Trophoblast cell (in vitro differentiated cells and primary cell): ENCODE results near the gene TNNT2.

ENCODE experiments used
- DNase-seq, 2 donors: peaks; one replicate each; pipeline ENCODE4 v3.0.0-alpha.2; 2016
- H2AFZ ChIP-seq: 2 replicates; pipeline ENCODE4 v1.6.1; 2013; ENCODE audit warnings: low read length, moderate library complexity, mild to moderate bottlenecking; ENCODE audit not compliant: insufficient read depth, poor library complexity
- H2AK5ac ChIP-seq: 2 replicates; pipeline ENCODE4 v1.6.1; 2013; ENCODE audit warnings: mild to moderate bottlenecking, low read length
- H2BK120ac ChIP-seq: 2 replicates; pipeline ENCODE4 v1.6.1; 2013; ENCODE audit warnings: low read length, mild to moderate bottlenecking, moderate library complexity; ENCODE audit not compliant: insufficient read depth, poor library complexity
- H2BK12ac ChIP-seq: 2 replicates; pipeline ENCODE4 v1.6.1; 2013; ENCODE audit warnings: mild to moderate bottlenecking, low read length, moderate library complexity
- H2BK5ac ChIP-seq: 2 replicates; pipeline ENCODE4 v1.6.1; 2013; ENCODE audit warnings: low read length, low read depth, moderate library complexity, mild to moderate bottlenecking; ENCODE audit not compliant: poor library complexity
- H3K14ac ChIP-seq: 2 replicates; pipeline ENCODE4 v1.6.1; 2013; ENCODE audit warnings: mild to moderate bottlenecking, low read length
- H3K18ac ChIP-seq: 2 replicates; pipeline ENCODE4 v1.6.1; 2013; ENCODE audit warnings: mild to moderate bottlenecking, low read length
- H3K23ac ChIP-seq: 2 replicates; pipeline ENCODE4 v1.6.1; 2013; ENCODE audit warnings: low read length
- H3K27ac ChIP-seq: 2 replicates; pipeline ENCODE4 v1.5.1; 2013; ENCODE audit warnings: low read depth, mild to moderate bottlenecking, inconsistent platforms, low read length, moderate library complexity
- H3K27me3 ChIP-seq: 2 replicates; pipeline ENCODE4 v1.6.1; 2013; ENCODE audit warnings: inconsistent platforms, mild to moderate bottlenecking, low read length, moderate library complexity; ENCODE audit not compliant: insufficient read depth
- H3K36me3 ChIP-seq, 2 experiments: 1 replicate in 1 of 2; 2 replicates in 1 of 2; pipeline ENCODE4 v1.6.1; 2013; ENCODE audit warnings: low read length in 2 of 2, mild to moderate bottlenecking in 2 of 2, moderate library complexity in 1 of 2; ENCODE audit not compliant: insufficient read depth in 2 of 2, control insufficient read depth in 1 of 2
- H3K4ac ChIP-seq: 2 replicates; pipeline ENCODE4 v1.6.1; 2013; ENCODE audit warnings: low read depth, mild to moderate bottlenecking, low read length, moderate library complexity
- H3K4me1 ChIP-seq, 2 experiments: 1 replicate in 1 of 2; 2 replicates in 1 of 2; pipeline ENCODE4 v1.6.1; 2013; ENCODE audit warnings: low read length in 2 of 2, mild to moderate bottlenecking in 2 of 2, moderate library complexity in 1 of 2; ENCODE audit not compliant: insufficient read depth in 2 of 2, control insufficient read depth in 1 of 2
- H3K4me2 ChIP-seq: 2 replicates; pipeline ENCODE4 v1.6.1; 2013; ENCODE audit warnings: inconsistent platforms, mild to moderate bottlenecking, low read length, moderate library complexity
- H3K4me3 ChIP-seq: 2 replicates; pipeline ENCODE4 v1.5.1; 2013; ENCODE audit warnings: mild to moderate bottlenecking, low read depth, low read length, inconsistent platforms
- H3K79me1 ChIP-seq: one replicate; pipeline ENCODE4 v1.6.1; 2013; ENCODE audit warnings: low read length
- H3K79me2 ChIP-seq: 2 replicates; pipeline ENCODE4 v1.6.1; 2013; ENCODE audit warnings: low read length, mild to moderate bottlenecking; ENCODE audit not compliant: control insufficient read depth, insufficient read depth, poor library complexity
- H3K9ac ChIP-seq: 2 replicates; pipeline ENCODE4 v1.6.1; 2013; ENCODE audit warnings: mild to moderate bottlenecking, low read length
- H3K9me3 ChIP-seq: 2 replicates; pipeline ENCODE4 v1.6.1; 2013; ENCODE audit warnings: low read depth, mild to moderate bottlenecking, control low read depth, inconsistent platforms, low read length; ENCODE audit not compliant: insufficient read depth
- H4K12ac ChIP-seq: 2 replicates; pipeline ENCODE4 v1.6.1; 2013; ENCODE audit warnings: low read depth, mild to moderate bottlenecking, low read length, moderate library complexity
- H4K8ac ChIP-seq: 2 replicates; pipeline ENCODE4 v1.6.1; 2013; ENCODE audit warnings: low read depth, mild to moderate bottlenecking, low read length, moderate library complexity
- H4K91ac ChIP-seq: one replicate; pipeline ENCODE4 v1.6.1; 2013; ENCODE audit warnings: low read depth, mild to moderate bottlenecking, low read length, moderate library complexity
- WGBS: extraction: QIAGEN DNeasy Blood & Tissue Kit; methylation state at CpG from one replicate; pipeline ENCODE4 v1.1.7; 2013; ENCODE audit warnings: missing lambda C conversion rate; ENCODE audit not compliant: insufficient read length, insufficient coverage; ENCODE audit errors: extremely low coverage; 5-methylcytosine and 5-hydroxymethylcytosine counted together

TNNT2 gene

GRCh38 chr1:201419746-201420607 is 42.5 kb upstream of the TNNT2 start:
- no peak for DNase-seq
- Histone ChIP-seq H2AK5ac (no peak overlapping the region), H3K36me3 (no peaks in the 10 kb centered on the region)

DNA sequence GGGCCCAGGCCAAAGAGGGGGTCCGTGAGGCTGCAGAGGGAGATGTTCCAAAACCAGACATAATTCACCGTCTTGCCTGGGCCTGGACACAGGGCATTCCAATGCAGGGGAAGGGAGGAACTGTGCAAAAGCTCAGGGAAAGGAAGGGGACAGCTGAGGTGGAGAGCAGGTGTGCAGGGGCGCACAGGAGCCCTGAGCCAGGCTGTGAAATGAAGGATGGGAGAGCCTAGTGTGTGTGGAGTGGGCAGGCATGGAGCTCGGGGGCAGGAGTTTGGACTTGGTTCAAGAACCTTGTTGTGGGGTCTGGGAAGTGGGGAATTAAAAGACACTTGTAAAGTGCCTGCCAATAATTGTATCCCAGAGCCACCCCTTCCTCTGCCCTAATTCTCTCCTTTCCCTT is 41.8 kb upstream of the TNNT2 start:
- Histone ChIP-seq H3K4me3 (no peak overlapping the region), H2BK12ac (no peak overlapping the region), H3K36me3 (no peaks in the 10 kb centered on the region), H4K91ac (no peak overlapping the region), H3K79me1 (peaks cover 3% of the 10 kb centered on the region), H2AK5ac (no peak overlapping the region), H3K18ac (no peak overlapping the region), H4K8ac (no peak overlapping the region), H3K27ac (no peak overlapping the region), H3K14ac (no peak overlapping the region), H3K4me2 (no peak overlapping the region), H2BK5ac (no peak overlapping the region), H3K4ac (no peak overlapping the region), H2BK120ac (no peak overlapping the region), H4K12ac (no peak overlapping the region), H3K27me3 (no peaks in the 10 kb centered on the region), H2AFZ (no peak overlapping the region), H3K79me2 (peaks cover 3% of the 10 kb centered on the region), H3K23ac (no peak overlapping the region), H3K9me3 (peaks cover 11% of the 10 kb centered on the region), H3K4me1 (peaks cover 14 to 17% of the 10 kb centered on the region in 2 experiments), H3K9ac (no peak overlapping the region)
- DNase-seq, result no peak
- WGBS, result no CpG with 5 or more reads among the region's 4 CpGs

More at GRCh38 chr1:201419746-201420607, 42.5 kb upstream of the TNNT2 start:
- Histone ChIP-seq H3K27ac (no peak overlapping the region), H3K4me1 (peaks cover 14 to 17% of the 10 kb centered on the region in 2 experiments), H3K4ac (no peak overlapping the region), H3K4me2 (no peak overlapping the region), H3K9ac (no peak overlapping the region), H3K14ac (no peak overlapping the region), H3K9me3 (peaks cover 7% of the 10 kb centered on the region), H4K91ac (no peak overlapping the region), H3K79me1 (peaks cover 3% of the 10 kb centered on the region), H2BK120ac (no peak overlapping the region), H3K4me3 (no peak overlapping the region), H2BK5ac (no peak overlapping the region), H4K8ac (no peak overlapping the region), H3K79me2 (peaks cover 3% of the 10 kb centered on the region), H4K12ac (no peak overlapping the region), H2AFZ (no peak overlapping the region), H3K18ac (no peak overlapping the region), H3K27me3 (no peaks in the 10 kb centered on the region), H2BK12ac (no peak overlapping the region), H3K23ac (no peak overlapping the region)
- no CpG with 5 or more reads among the region's 12 CpGs for WGBS

- Histone ChIP-seq H3K9ac (no peak overlapping the region), H3K79me2 (peaks cover 3% of the 10 kb centered on the region), H3K14ac (no peak overlapping the region), H2BK12ac (no peak overlapping the region), H4K91ac (no peak overlapping the region), H3K23ac (no peak overlapping the region), H3K4ac (no peak overlapping the region), H2AFZ (no peak overlapping the region), H3K36me3 (no peaks in the 10 kb centered on the region), H2AK5ac (no peak overlapping the region), H3K4me1 (peaks cover 14 to 17% of the 10 kb centered on the region in 2 experiments), H3K27ac (no peak overlapping the region), H4K8ac (no peak overlapping the region), H3K27me3 (no peaks in the 10 kb centered on the region), H3K79me1 (peaks cover 3% of the 10 kb centered on the region), H4K12ac (no peak overlapping the region), H2BK5ac (no peak overlapping the region), H3K4me3 (no peak overlapping the region), H2BK120ac (no peak overlapping the region), H3K9me3 (peaks cover 11% of the 10 kb centered on the region), H3K18ac (no peak overlapping the region), H3K4me2 (no peak overlapping the region)
- no CpG with 5 or more reads among the region's 3 CpGs for WGBS
- DNase-seq, result no peak
Observed at GRCh38 chr1:201418461-201418860, 41.0 kb upstream of the TNNT2 start.

GRCh38 chr1:201414051-201414738 is 36.7 kb upstream of the TNNT2 start:
- Histone ChIP-seq H2AFZ (no peak overlapping the region), H3K23ac (no peak overlapping the region), H4K12ac (no peak overlapping the region), H3K36me3 (no peaks in the 10 kb centered on the region), H4K91ac (no peak overlapping the region), H3K79me2 (no peaks in the 10 kb centered on the region), H3K27ac (no peak overlapping the region), H2AK5ac (no peak overlapping the region), H3K4ac (no peak overlapping the region), H3K9ac (no peak overlapping the region), H2BK12ac (no peak overlapping the region), H3K4me1 (peaks cover 0 to 5% of the 10 kb centered on the region in 2 experiments), H3K4me2 (no peak overlapping the region), H2BK5ac (no peak overlapping the region), H3K9me3 (peaks cover 9% of the 10 kb centered on the region), H3K27me3 (no peaks in the 10 kb centered on the region), H3K79me1 (no peaks in the 10 kb centered on the region), H3K4me3 (no peak overlapping the region), H2BK120ac (no peak overlapping the region), H3K14ac (no peak overlapping the region), H3K18ac (no peak overlapping the region), H4K8ac (no peak overlapping the region)
- DNase-seq, result no peak
- WGBS, result no CpG with 5 or more reads among the region's 15 CpGs
